HepG2 (cell line): ENCODE results near the gene KCNMA1. TPM values are rescaled to one million over a fixed set of nuclear protein-coding genes. Genes with fewer than 3 reads are reported as not detected.

ENCODE experiments used
- PRDM15 ChIP-seq: sonication (generic); formaldehyde crosslinking; IDR thresholded peaks from 2 replicates; pipeline ENCODE4 v1.4.0; 2020; ENCODE audit warnings: missing genetic modification reagents
- RFX1 ChIP-seq: fragments of 450-650 bp; IDR thresholded peaks from 2 replicates; pipeline ENCODE4 v1.6.1; 2017
- SNAPC4 ChIP-seq: sonication (generic); formaldehyde crosslinking; IDR thresholded peaks from 2 replicates; pipeline ENCODE4 v1.4.0; 2020; ENCODE audit warnings: mild to moderate bottlenecking, missing genetic modification reagents
- ZNF180 ChIP-seq: sonication (generic); formaldehyde crosslinking; IDR thresholded peaks from 2 replicates; pipeline ENCODE4 v1.4.0; 2020; ENCODE audit warnings: low read depth, missing genetic modification reagents, borderline replicate concordance
- ZNF251 ChIP-seq: sonication (generic); formaldehyde crosslinking; IDR thresholded peaks from 2 replicates; pipeline ENCODE4 v1.9.0; 2021; ENCODE audit warnings: mild to moderate bottlenecking, missing genetic modification reagents
- polyA plus RNA-seq, 8 experiments: library from polyadenylated mRNA; depleted of rRNA in 3 of 8; stranded (reverse) in 7 of 8; unstranded in 1 of 8; fragments of >200 nt; fragmentation: Illumina TruSeq in 4 of 8; extraction: Trizol in 4 of 8; gene quantifications; 2 replicates each; pipeline versions ENCODE4 v1.2.1 to v1.2.3, GENCODE V29; 2011 to 2016; ENCODE audit warnings: low read depth in 4 of 8, missing spikeins in 1 of 8, mixed read lengths in 1 of 8; ENCODE audit not compliant: insufficient read depth in 1 of 8
- total RNA-seq, 5 experiments: library from RNA; depleted of rRNA; stranded (reverse); fragments of >200 nt; fragmentation: Illumina TruSeq; extraction: Trizol; gene quantifications; 2 replicates each; pipeline ENCODE4 v1.2.3, GENCODE V29; 2016; ENCODE audit warnings: low read depth in 1 of 5
- TF ChIP-seq, protein P1 (sequence below): sonication (generic); formaldehyde crosslinking; IDR thresholded peaks from 2 replicates; pipeline ENCODE4 v1.8.0; 2022; ENCODE audit warnings: missing genetic modification reagents, mild to moderate bottlenecking, inconsistent platforms, borderline replicate concordance

The KCNMA1 gene
- total and polyA plus RNA-seq, 2 of the 13 experiments (the other 11 are each of a cell fraction or from before 2014, with no cell fraction given) = 0.02 TPM; not detected in 1

GRCh38 chr10:77293773-77294172 lies 343.8 kb downstream of the KCNMA1 start (continued):
- TF ChIP-seq SNAPC4 (no peak), ZNF251 (CRISPR knock-in tag) (no peak), RFX1 (no peak), PRDM15 (no peak), ZNF180 (no peak)
- TF ChIP-seq, protein P1, sequence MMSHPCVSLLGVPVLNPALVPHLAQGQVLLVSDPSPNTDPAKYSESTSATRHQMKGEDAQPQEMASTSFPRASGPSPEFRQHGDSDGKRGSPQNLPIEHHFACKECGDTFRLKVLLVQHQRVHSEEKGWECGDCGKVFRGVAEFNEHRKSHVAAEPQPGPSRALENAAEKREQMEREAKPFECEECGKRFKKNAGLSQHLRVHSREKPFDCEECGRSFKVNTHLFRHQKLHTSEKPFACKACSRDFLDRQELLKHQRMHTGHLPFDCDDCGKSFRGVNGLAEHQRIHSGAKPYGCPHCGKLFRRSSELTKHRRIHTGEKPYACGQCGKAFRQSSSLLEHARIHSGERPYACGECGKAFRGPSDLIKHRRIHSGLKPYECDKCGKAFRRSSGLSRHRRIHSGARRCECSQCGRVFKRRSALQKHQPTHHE (CRISPR knock-in tag) = no peak
